GM12878 (cell line): ENCODE results near the gene CRIM1. TPM values are rescaled to one million over a fixed set of nuclear protein-coding genes. Genes with fewer than 3 reads are reported as not detected.

Experiments used
- ATAC-seq: fragments of 200-7000 bp; cut with Tn5 transposase; 3 replicates; pipeline ENCODE4 v1.9.1; 2020; ENCODE audit warnings: mild to moderate bottlenecking, moderate library complexity
- BruUV-seq: library from RNA; stranded (reverse); fragments of 400-500 nt; replicated peaks from 2 replicates; lab custom pipeline; 2021; lab: Mats Ljungman, UMichigan
- CTCF ChIA-PET: fragments of 300-600 bp; sonication (Branson Sonifier 250); formaldehyde crosslinking; extraction: SDS; loops from one replicate; lab custom pipeline; 2021; ENCODE audit warnings: inconsistent platforms; lab: Yijun Ruan, JAX
- POLR2A ChIA-PET: fragments of 350-600 bp; formaldehyde crosslinking; extraction: SDS; loops from one replicate; lab custom pipeline; 2021; ENCODE audit warnings: inconsistent platforms; lab: Charles Lee
- RAD21 ChIA-PET: fragments of 300-600 bp; sonication (Branson Sonifier 250); formaldehyde crosslinking; loops from one replicate; lab custom pipeline; 2023; ENCODE audit warnings: antibody characterized with exemption; ENCODE audit not compliant: unreplicated experiment; lab: Charles Lee
- SMC1A ChIA-PET: fragments of 300-600 bp; sonication (Branson Sonifier 250); formaldehyde crosslinking; loops from one replicate; lab custom pipeline; 2023; ENCODE audit not compliant: unreplicated experiment, uncharacterized antibody; lab: Charles Lee
- DNase-seq: peaks from one replicate; pipeline ENCODE4 v3.0.0-alpha.2; 2011; ENCODE audit warnings: low read depth, low spot score
- FAIRE-seq: peaks from 3 replicates; lab custom pipeline; 2011; peaks lifted over from hg19 to GRCh38; lab: Jason Lieb, UNC
- H2AFZ ChIP-seq: 2 replicates; pipeline ENCODE4 v1.6.0; 2011; ENCODE audit warnings: low read depth, low read length, control low read depth; ENCODE audit not compliant: control insufficient read depth
- H3K27ac ChIP-seq: 2 replicates; pipeline ENCODE4 v1.5.1; 2011; ENCODE audit warnings: control low read depth; ENCODE audit not compliant: control insufficient read depth, insufficient read depth
- H3K27me3 ChIP-seq, 2 experiments: replicated peaks in 1 of 2; 2 replicates each; pipeline versions ENCODE4 v1.6.0 to v1.6.1; 2011; ENCODE audit warnings: low read length in 1 of 2; ENCODE audit not compliant: control insufficient read depth in 2 of 2, insufficient read depth in 2 of 2
- H3K36me3 ChIP-seq, 2 experiments: 2 replicates each; pipeline ENCODE4 v1.5.1; 2011; ENCODE audit warnings: low read length in 1 of 2; ENCODE audit not compliant: control insufficient read depth in 2 of 2, insufficient read depth in 2 of 2
- H3K4me1 ChIP-seq: 2 replicates; pipeline ENCODE4 v1.6.1; 2011; ENCODE audit warnings: mild to moderate bottlenecking, low read length, moderate library complexity, mixed read lengths; ENCODE audit not compliant: control insufficient read depth, insufficient read depth
- H3K4me2 ChIP-seq: 2 replicates; pipeline ENCODE4 v1.6.0; 2011; ENCODE audit warnings: control low read depth; ENCODE audit not compliant: control insufficient read depth, insufficient read depth
- H3K4me3 ChIP-seq: fragments of 200-600 bp; sonication (generic); 2 replicates; pipeline ENCODE4 v1.5.1; 2016
- H3K79me2 ChIP-seq: 2 replicates; pipeline ENCODE4 v1.6.0; 2011; ENCODE audit warnings: low read length; ENCODE audit not compliant: control insufficient read depth, insufficient read depth
- H3K9ac ChIP-seq: 2 replicates; pipeline ENCODE4 v1.8.0; 2011; ENCODE audit warnings: low read length, control low read depth, mixed read lengths; ENCODE audit not compliant: control insufficient read depth, insufficient read depth
- H3K9me3 ChIP-seq: replicated peaks from 3 replicates; pipeline ENCODE4 v1.5.1; 2011; ENCODE audit warnings: mild to moderate bottlenecking, low read length; ENCODE audit not compliant: control insufficient read depth, insufficient read depth
- H4K20me1 ChIP-seq: 2 replicates; pipeline ENCODE4 v1.6.0; 2011; ENCODE audit not compliant: control insufficient read depth, insufficient read depth
- CHD4 ChIP-seq: fragments of 200-600 bp; sonication (generic); IDR thresholded peaks from 2 replicates; pipeline ENCODE4 v1.6.1; 2016; ENCODE audit warnings: mild to moderate bottlenecking
- EZH2 ChIP-seq: IDR thresholded peaks from 2 replicates; pipeline ENCODE4 v1.6.1; 2012; ENCODE audit warnings: low read depth, mild to moderate bottlenecking, control low read depth, inconsistent platforms, low read length, borderline replicate concordance; ENCODE audit not compliant: control insufficient read depth
- FOXM1 ChIP-seq: IDR thresholded peaks from 2 replicates; pipeline ENCODE4 v1.6.1; 2012; ENCODE audit warnings: low read depth, mild to moderate bottlenecking, inconsistent platforms, low read length, moderate library complexity
- IKZF1 ChIP-seq: fragments of 450-650 bp; conservative IDR thresholded peaks from 2 replicates; pipeline ENCODE4 v1.6.1; 2017; ENCODE audit warnings: antibody characterized with exemption, mild to moderate bottlenecking
- IKZF2 ChIP-seq, 2 experiments: fragments of 450-650 bp; IDR thresholded peaks; 2 replicates each; pipeline ENCODE4 v1.6.1; 2017; ENCODE audit warnings: mild to moderate bottlenecking in 2 of 2, moderate library complexity in 2 of 2
- KDM1A ChIP-seq: fragments of 200-600 bp; sonication (generic); IDR thresholded peaks from 2 replicates; pipeline ENCODE4 v1.6.1; 2016; ENCODE audit warnings: borderline replicate concordance
- MEF2A ChIP-seq: IDR thresholded peaks from 2 replicates; pipeline ENCODE4 v1.6.1; 2011; ENCODE audit warnings: low read depth, mild to moderate bottlenecking, low read length, moderate library complexity; ENCODE audit not compliant: insufficient read depth
- NRF1 ChIP-seq: conservative IDR thresholded peaks from 2 replicates; pipeline ENCODE4 v1.6.1; 2011; ENCODE audit warnings: mild to moderate bottlenecking, low read depth, low read length, improper control_type of control experiment
- PAX8 ChIP-seq: fragments of 450-650 bp; IDR thresholded peaks from 2 replicates; pipeline ENCODE4 v1.6.1; 2017; ENCODE audit warnings: mild to moderate bottlenecking, moderate library complexity
- SIX5 ChIP-seq: IDR thresholded peaks from 2 replicates; pipeline ENCODE4 v1.6.1; 2011; ENCODE audit warnings: mild to moderate bottlenecking, low read depth, low read length, moderate library complexity; ENCODE audit not compliant: severe bottlenecking
- ZNF217 ChIP-seq: fragments of 450-650 bp; IDR thresholded peaks from 2 replicates; pipeline ENCODE4 v1.6.1; 2017; ENCODE audit warnings: antibody characterized with exemption, mild to moderate bottlenecking
- WGBS: methylation state at CpG from one replicate; pipeline ENCODE4 v1.1.6; 2016; ENCODE audit warnings: low lambda C conversion rate; ENCODE audit not compliant: insufficient replicate concordance, insufficient coverage; ENCODE audit errors: missing lambda C conversion rate; 5-methylcytosine and 5-hydroxymethylcytosine counted together
- in situ Hi-C: fragments of 300-500 bp; cut with MboI; formaldehyde crosslinking; loops from 9 replicates; pipeline ENCODE4 v1.14.3; 2018; ENCODE audit warnings: mixed read lengths
- intact Hi-C: fragments of 100-400 bp; cut with micrococcal nuclease; formaldehyde crosslinking; loops from one replicate; pipeline ENCODE4 v1.14.2; 2022; ENCODE audit not compliant: unreplicated experiment
- polyA plus RNA-seq, 11 experiments: library from polyadenylated mRNA; depleted of rRNA in 4 of 11; unstranded in 6 of 11; stranded (reverse) in 5 of 11; fragments of >200 nt; fragmentation: Nextera tagmentation in 4 of 11; fragmentation: Illumina TruSeq in 1 of 11; extraction: Ambion mirVana in 4 of 11; extraction: Trizol in 1 of 11; gene quantifications; 1 replicate in 1 of 11; 2 replicates in 10 of 11; pipeline versions ENCODE4 v1.2.1 to v1.2.3, GENCODE V29; 2011 to 2016; ENCODE audit warnings: inconsistent platforms in 2 of 11, missing spikeins in 2 of 11, low read depth in 1 of 11
- total RNA-seq, 4 experiments: library from RNA; depleted of rRNA in 3 of 4; stranded (reverse); fragments of >200 nt in 3 of 4; fragmentation: Illumina TruSeq in 1 of 4; extraction: Trizol in 1 of 4; gene quantifications; 2 replicates each; pipeline versions ENCODE4 v1.2.1 to v1.2.3, GENCODE V29; 2013 to 2021
- TF ChIP-seq, protein P1 (sequence below): fragments of 450-650 bp; conservative IDR thresholded peaks from 2 replicates; pipeline ENCODE4 v1.6.1; 2017; ENCODE audit warnings: mild to moderate bottlenecking, moderate library complexity

Gene CRIM1
- total and polyA plus RNA-seq, 10 of the 15 experiments (the other 5 are each of a cell fraction or from before 2014, with no cell fraction given): 0.42 to 7.4 (median 3.1) TPM

DNA sequence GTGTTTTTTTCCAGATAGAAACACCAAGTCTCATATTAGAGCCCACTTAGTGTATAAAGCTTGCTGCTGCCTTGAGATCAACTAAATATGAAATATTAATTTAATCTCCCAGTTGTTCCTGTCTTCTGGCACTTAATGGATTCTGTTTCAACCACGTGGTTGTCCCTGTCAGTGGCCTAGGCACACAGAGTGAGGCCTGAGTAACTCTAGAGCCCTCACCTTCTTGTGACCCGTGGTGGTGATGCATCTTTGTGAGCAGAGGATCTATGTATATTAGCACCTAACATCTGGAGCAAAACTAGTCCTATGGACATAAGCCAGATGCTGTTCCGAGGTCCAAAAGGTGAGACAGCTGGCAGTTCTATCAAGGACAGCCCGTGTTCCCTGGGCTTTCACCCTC is 167.6 kb downstream of the CRIM1 start (continued):
- TF ChIP-seq FOXM1 (no peak), KDM1A (no peak)

GRCh38 chr2:36525245-36525644 is 169.7 kb downstream of the CRIM1 start:
- no TSS peak for BruUV-seq
- no peaks in the 10 kb centered on the region for H3K36me3 ChIP-seq
- H2AFZ ChIP-seq: no peak overlapping the region
- H3K4me3 ChIP-seq: no peak overlapping the region
- TF ChIP-seq, protein P1, sequence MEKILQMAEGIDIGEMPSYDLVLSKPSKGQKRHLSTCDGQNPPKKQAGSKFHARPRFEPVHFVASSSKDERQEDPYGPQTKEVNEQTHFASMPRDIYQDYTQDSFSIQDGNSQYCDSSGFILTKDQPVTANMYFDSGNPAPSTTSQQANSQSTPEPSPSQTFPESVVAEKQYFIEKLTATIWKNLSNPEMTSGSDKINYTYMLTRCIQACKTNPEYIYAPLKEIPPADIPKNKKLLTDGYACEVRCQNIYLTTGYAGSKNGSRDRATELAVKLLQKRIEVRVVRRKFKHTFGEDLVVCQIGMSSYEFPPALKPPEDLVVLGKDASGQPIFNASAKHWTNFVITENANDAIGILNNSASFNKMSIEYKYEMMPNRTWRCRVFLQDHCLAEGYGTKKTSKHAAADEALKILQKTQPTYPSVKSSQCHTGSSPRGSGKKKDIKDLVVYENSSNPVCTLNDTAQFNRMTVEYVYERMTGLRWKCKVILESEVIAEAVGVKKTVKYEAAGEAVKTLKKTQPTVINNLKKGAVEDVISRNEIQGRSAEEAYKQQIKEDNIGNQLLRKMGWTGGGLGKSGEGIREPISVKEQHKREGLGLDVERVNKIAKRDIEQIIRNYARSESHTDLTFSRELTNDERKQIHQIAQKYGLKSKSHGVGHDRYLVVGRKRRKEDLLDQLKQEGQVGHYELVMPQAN: no peak
- TF ChIP-seq SIX5 (no peak), NRF1 (no peak), ZNF217 (no peak), KDM1A (no peak), CHD4 (no peak), IKZF1 (no peak), IKZF2 (IDR thresholded peaks at IDR 0.05) (no peak), MEF2A (no peak), PAX8 (no peak), EZH2 (no peak)
- ChIA-PET SMC1A (interaction anchor here (1.9 kb wide), 1 partner anchor 13 kb away, joined by 5 read pairs; no protein-coding TSS in a partner anchor), CTCF (no interaction called here), POLR2A (no interaction called here), RAD21 (no interaction called here)
- 82% methylated on average over 5 of the region's 5 CpGs for WGBS
- no peaks in the 10 kb centered on the region for H3K79me2 ChIP-seq
- FAIRE-seq: no peak
- no peak for DNase-seq
- H3K4me2 ChIP-seq: no peak overlapping the region
- peaks cover 14% of the 10 kb centered on the region for H3K4me1 ChIP-seq
- no peaks in the 10 kb centered on the region for H4K20me1 ChIP-seq
- no peak for ATAC-seq
- no peaks in the 10 kb centered on the region for H3K9me3 ChIP-seq
- no peaks in the 10 kb centered on the region for H3K27me3 ChIP-seq
- no peak overlapping the region for H3K9ac ChIP-seq
- H3K27ac ChIP-seq: no peak overlapping the region
- in situ Hi-C loops: no loop called here
- intact Hi-C loops: no loop called here
